22Rv1 (cell line): Measurements from ENCODE around the gene GPC2.

ENCODE experiments used
- ZFX ChIP-seq: fragments of 450-650 bp; IDR thresholded peaks from 2 replicates; pipeline ENCODE4 v1.6.1; 2017; ENCODE audit warnings: antibody characterized with exemption, borderline replicate concordance
- TF ChIP-seq, protein P1 (sequence below): fragments of 450-650 bp; IDR thresholded peaks from 2 replicates; pipeline ENCODE4 v1.5.1; 2017; ENCODE audit warnings: mild to moderate bottlenecking

GRCh38 chr7:100190048-100190711 lies 13.0 kb upstream of the GPC2 start:
- TF ChIP-seq, protein P1, sequence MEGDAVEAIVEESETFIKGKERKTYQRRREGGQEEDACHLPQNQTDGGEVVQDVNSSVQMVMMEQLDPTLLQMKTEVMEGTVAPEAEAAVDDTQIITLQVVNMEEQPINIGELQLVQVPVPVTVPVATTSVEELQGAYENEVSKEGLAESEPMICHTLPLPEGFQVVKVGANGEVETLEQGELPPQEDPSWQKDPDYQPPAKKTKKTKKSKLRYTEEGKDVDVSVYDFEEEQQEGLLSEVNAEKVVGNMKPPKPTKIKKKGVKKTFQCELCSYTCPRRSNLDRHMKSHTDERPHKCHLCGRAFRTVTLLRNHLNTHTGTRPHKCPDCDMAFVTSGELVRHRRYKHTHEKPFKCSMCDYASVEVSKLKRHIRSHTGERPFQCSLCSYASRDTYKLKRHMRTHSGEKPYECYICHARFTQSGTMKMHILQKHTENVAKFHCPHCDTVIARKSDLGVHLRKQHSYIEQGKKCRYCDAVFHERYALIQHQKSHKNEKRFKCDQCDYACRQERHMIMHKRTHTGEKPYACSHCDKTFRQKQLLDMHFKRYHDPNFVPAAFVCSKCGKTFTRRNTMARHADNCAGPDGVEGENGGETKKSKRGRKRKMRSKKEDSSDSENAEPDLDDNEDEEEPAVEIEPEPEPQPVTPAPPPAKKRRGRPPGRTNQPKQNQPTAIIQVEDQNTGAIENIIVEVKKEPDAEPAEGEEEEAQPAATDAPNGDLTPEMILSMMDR = peak; percentile 57
- TF ChIP-seq ZFX = no peak
